ENCODE results near the gene MICAL2.

- no peak for TF ChIP-seq EZH2 (IDR thresholded peaks at IDR 0.05; ENCODE audit: borderline replicate concordance, low read depth, low read length, severe bottlenecking)
- TF ChIP-seq CTCF (IDR thresholded peaks at IDR 0.05; ENCODE audit: extremely low read depth in 1 of 2, insufficient read depth in 1 of 2, low read depth in 1 of 2, low read length in 2 of 2) = no peak
- TF ChIP-seq FOS (IDR thresholded peaks at IDR 0.05; ENCODE audit: borderline replicate concordance, insufficient read depth, low read length) = no peak
- no peak for TF ChIP-seq JUN (IDR thresholded peaks at IDR 0.05; ENCODE audit: borderline replicate concordance, insufficient read depth, insufficient read length, low read depth)
- no peak for TF ChIP-seq POLR2A (IDR thresholded peaks at IDR 0.05; ENCODE audit: low read depth, low read length)
- TF ChIP-seq POLR2AphosphoS5 (IDR thresholded peaks at IDR 0.05; ENCODE audit: insufficient read depth, low read depth, low read length) = no peak
- TF ChIP-seq MAX (IDR thresholded peaks at IDR 0.05; ENCODE audit: insufficient read depth, insufficient read length) = no peak
- TF ChIP-seq MYC (IDR thresholded peaks at IDR 0.05; ENCODE audit: low read depth, low read length) = no peak
- no peak for TF ChIP-seq GATA2 (IDR thresholded peaks at IDR 0.05; ENCODE audit: insufficient read depth, insufficient read length, low read depth, low read length)
These were observed 128.0 kb downstream of the MICAL2 start for GRCh38 chr11:12238420-12238819.

Measured in endothelial cell of umbilical vein (primary cell).